HG03045 (cell line): ENCODE results near the gene DBI.
"Not testable (repeated sequence)": the region's sequence is repeated elsewhere in the genome, so short reads cannot be mapped to it uniquely, and the experiment has no call there.

Source experiments
- ATAC-seq: cut with Tn5 transposase; IDR thresholded peaks from one replicate; pipeline ENCODE4 v1.9.1; 2021; ENCODE audit warnings: mild to moderate bottlenecking, moderate library complexity; ENCODE audit not compliant: unreplicated experiment

DBI gene

DNA sequence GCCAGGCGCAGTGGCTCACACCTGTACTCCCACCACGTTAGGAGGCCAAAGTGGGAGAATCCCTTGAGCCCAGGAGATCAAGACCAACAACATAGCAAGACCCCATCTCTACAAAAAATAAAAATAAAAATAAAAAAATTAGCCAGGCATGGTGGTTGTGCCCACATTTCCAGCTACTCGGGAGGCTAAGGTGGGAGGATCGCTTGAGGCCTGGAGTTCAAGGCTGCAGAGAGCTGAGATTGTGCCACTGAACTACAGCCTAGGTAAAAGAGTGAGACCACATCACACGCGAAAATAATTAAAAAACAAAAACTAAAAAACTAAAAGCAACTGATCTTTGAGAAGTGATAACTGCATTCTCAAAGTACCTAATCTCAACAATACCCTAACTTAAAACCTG is 2.0 kb upstream of the DBI start:
- ATAC-seq = no peak

GRCh38 chr2:119365436-119365835 is 1.3 kb upstream of the DBI start:
- ATAC-seq = no peak

DNA sequence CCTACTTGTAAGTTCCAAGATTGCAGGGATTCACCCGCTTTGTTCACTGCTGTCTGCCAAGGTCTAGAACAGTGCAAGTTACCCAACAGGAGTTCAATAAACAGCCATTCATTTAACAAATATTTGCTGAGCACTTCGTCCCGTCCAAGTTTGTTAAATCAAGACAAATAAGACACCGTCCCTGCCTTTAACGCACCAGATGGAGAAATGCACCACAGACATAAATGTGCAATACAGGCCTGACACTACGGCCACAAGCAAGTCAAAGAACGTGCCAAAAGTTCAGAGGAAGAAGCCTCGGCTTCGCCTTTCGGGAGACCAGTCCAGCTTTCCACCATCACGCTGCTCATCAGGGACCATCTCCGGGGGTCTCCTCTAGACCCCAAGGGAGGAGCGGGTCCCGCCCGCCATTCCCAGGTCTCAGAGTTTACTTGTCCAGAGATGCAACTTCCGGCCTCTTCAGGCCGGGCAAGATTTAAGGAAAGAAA is 572 bp upstream of the DBI start:
- ATAC-seq = peak; percentile 2

GRCh38 chr2:119367472-119368099 is 809 bp downstream of the DBI start:
- ATAC-seq = peak; percentile 30

DNA sequence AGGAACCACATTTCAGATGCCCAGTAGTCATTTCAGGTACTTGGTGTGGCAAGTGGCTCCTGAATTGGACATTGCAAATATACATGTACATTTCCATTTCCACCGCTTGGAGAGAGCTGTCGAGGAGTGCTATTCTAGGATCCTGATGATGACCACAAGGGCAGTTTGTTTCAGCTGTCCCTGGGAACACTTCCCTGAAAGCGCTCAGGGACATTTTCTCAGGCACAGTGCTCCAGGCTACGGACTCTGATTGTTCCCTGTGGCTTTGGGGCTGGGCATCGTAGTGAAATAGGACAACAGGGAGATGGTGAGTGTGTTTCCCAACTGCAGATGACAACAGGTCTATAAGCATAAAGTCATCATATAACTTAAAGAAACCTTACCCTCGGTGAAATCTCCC is 3.1 kb downstream of the DBI start:
- no peak for ATAC-seq

GRCh38 chr2:119371111-119371510 is 4.3 kb downstream of the DBI start:
- ATAC-seq = no peak

DNA sequence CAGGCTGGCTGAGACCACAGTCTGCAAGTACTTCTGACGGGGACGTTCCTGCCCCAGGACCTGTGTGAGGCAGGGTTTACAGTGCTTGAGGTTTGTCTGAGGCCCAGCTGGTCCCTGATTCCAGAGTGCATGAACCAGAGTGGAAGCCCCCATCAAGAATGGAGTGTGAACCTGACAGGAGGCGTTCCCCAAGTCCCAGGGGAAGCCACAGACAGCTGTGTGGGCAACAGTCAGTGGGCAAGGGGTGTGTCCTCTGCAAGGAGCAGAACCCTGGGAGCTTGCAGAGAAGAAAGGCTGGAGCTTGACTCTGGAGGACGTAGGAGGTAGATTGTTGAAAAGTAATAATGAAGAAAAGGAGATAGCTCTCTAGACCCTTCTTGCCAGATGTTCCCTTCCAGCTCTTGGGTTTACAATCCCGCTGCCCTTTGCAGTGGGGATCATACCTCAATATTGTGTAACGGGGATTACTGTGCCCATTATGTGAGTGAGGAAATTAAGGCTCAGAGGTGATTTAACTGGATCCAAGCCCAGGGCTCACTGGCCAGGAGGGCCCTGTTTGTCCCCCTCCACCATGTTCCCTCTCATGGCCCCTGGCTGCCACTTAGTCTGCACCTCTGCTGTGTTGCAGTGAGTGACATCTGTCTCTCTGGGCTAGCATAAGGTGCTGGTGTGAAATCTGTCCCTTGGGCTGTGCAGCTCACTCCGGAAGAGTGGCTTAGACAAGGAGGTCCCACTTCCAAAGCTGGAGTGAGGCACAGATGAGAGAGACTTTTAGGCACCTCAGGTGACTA is 6.2 kb downstream of the DBI start:
- ATAC-seq = no peak

- ATAC-seq = not testable (repeated sequence)
Measured at GRCh38 chr2:119373907-119374745, 7.3 kb downstream of the DBI start.

- ATAC-seq = not testable (repeated sequence)
Measured at GRCh38 chr2:119376406-119376805, 9.6 kb downstream of the DBI start.

DNA sequence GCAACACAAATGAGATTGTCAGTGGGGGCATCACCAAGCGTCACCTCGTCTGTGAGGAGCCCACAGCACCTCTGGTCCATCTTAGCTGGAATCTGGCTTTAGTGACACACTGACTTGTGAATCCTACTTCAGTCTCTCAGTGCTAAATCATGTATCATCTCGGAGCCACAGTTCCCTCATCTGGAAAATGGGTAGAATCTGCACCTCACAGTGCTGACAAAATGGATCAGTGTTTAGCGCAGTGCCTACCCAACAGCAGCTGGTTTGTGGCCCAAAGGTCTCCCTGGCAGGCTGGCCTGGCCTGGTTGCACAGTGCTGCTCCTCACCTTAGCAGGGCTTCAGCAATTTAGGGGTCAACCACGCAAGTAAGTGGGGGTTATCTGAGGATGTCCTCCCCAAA is 10.0 kb downstream of the DBI start:
- ATAC-seq = no peak

- no peak for ATAC-seq
Measured at GRCh38 chr2:119377294-119377992, 10.7 kb downstream of the DBI start.

GRCh38 chr2:119377993-119378345 is 11.2 kb downstream of the DBI start:
- ATAC-seq = no peak

GRCh38 chr2:119378566-119378965 is 11.8 kb downstream of the DBI start:
- ATAC-seq = no peak

DNA sequence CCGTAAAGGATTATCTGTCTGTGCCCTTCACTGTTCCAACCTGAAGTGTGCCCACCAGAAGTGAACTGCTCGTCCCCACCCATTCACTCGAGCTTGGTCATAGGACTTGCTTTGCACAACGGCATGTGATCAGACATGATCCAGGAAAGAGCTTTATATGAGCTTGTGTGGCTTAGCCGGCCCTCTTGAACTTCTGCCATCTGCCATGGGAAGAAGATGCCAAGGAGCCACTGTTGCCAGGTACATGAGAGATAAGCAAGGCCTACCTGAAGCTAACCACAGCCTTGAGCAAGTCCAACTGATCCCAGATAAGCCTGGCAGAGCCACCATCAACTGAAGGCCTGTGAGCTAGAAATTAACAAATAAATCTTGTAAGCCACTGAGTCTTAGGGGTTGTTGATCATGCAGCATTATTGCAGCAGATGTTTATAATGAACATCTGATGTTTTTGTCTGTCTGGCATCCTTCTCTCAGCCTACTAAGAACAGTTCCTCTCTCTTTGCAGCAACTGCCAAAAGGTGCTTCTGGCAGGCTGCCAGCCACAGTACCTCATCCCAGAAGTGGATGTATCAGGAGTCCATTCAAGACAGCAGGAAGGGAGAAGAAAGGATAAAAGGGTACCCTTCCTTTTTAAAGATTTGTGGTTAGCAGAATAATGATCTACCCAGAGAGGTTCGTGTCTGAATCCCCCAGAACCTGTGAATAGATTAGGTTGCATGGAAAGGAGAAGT is 16.8 kb downstream of the DBI start:
- no peak for ATAC-seq

- ATAC-seq = no peak
Measured at GRCh38 chr2:119384971-119385370, 18.2 kb downstream of the DBI start.

DNA sequence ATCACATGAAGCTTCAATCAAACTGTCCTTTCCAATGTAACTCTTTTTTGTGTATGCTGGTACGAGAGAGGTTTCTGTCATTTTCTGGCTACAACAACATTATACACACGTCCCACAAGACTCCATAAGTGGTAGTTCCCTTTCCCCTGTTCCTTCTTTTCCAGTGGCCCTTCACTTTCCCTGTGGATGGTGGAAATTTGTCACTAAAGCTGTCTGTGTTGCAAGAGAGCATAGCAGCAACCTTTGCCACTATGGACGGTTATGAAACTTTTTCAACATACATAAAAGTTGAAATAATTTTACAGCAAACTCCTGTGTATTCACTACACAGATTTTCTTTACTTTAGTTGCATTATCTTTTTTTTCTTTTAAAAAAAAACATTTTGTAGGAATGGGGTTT is 18.7 kb downstream of the DBI start:
- no peak for ATAC-seq

- ATAC-seq = peak; percentile 78
Measured at GRCh38 chr2:119387381-119388129, 20.8 kb downstream of the DBI start.

- no peak for ATAC-seq
Measured at GRCh38 chr2:119389615-119390306, 23.0 kb downstream of the DBI start.
